ENCODE measurements around the gene ZNF639.

The ZNF639 gene

DNA sequence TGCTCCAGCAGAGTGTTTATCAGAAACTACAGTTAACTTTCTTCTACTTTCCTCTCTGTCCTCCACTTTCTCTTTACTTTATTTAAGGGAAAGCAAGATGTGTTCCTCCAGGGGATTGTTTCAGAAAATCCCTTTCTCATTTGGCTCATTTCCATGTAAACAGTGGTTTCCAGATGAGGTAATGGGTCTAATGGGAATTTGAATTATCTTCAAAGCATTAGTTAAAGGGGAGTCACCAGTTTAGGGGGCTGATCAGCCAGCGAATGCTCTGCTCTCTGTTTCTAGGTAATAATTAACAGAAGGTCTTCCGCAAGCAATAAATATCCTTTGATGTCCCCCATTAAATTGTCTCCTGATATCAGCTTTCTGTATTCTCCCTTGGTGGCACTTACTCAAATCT lies 30.4 kb upstream of the ZNF639 start:
- Histone ChIP-seq H3K9me3 (ENCODE audit: control insufficient read depth, insufficient read depth, low read depth, low read length) (no peaks in the 10 kb centered on the region), H3K36me3 (ENCODE audit: control insufficient read depth in 2 of 2, insufficient read depth in 1 of 2, low read length in 2 of 2) (no peaks in the 10 kb centered on the region), H3K27ac (ENCODE audit: extremely low read depth, low read depth, low read length) (no peak overlapping the region), H3K4me3 (ENCODE audit: low read depth, low read length) (no peak overlapping the region), H3K4me1 (ENCODE audit: control insufficient read depth, insufficient read depth, low read length) (no peaks in the 10 kb centered on the region)
- TF ChIP-seq ZBTB20 (tag by site-specific recombination; IDR thresholded peaks at IDR 0.05), result no peak
- peak; percentile 81 for TF ChIP-seq PRDM1 (tag by site-specific recombination; IDR thresholded peaks at IDR 0.05)
- no peak for TF ChIP-seq ZNF513 (tag by site-specific recombination; IDR thresholded peaks at IDR 0.05)
- no peak for TF ChIP-seq YY2 (tag by site-specific recombination; IDR thresholded peaks at IDR 0.05)
- TF ChIP-seq SP7 (tag by site-specific recombination; IDR thresholded peaks at IDR 0.05), result peak; percentile 38; the same call in 1 of the 2 replicates
- TF ChIP-seq ZNF155 (tag by site-specific recombination; IDR thresholded peaks at IDR 0.05), result no peak
- no peak for TF ChIP-seq ZBTB48 (tag by site-specific recombination; IDR thresholded peaks at IDR 0.05)
- peak; percentile 52; the same call in 1 of the 2 replicates for TF ChIP-seq MZF1 (tag by site-specific recombination; IDR thresholded peaks at IDR 0.05; ENCODE audit: borderline replicate concordance)
- ChIA-PET CTCF (no interaction called here), POLR2A (no interaction called here)

DNA sequence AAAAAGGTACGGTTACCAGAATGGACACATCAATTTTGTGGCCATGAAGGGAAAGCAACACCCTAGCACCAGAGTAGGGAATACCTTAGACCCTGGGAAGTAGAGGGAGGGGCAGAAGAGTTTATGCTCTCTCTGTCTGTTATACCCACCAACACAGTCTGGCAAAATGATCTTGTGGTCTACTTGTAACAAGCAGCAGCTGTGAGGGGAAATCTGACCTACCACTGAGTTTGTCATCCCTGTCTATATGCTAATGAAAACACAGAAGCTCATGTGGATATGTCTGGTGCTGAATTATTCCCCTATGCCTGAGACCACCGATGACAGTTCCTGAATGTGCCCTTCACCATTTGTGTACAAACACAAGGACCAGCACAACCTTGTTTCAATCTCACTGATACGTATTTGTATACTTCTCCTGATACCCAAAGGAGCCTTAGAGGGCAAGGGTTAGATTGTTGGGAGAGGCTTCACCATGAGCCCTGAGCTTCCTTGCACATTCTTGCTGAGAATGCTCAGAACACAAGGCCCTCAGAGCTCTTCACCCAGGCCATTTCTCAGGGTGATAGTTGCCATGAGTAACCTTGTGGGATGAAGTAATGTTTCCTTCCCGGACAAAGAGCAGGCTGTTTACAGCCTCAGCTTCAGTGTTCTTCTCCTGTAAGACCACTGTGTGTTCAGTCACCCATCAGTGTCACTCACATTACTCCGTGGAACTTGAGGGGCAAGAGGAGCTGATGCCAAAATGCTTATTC lies 24.7 kb upstream of the ZNF639 start:
- Histone ChIP-seq H3K9me3 (ENCODE audit: control insufficient read depth, insufficient read depth, low read depth, low read length) (no peaks in the 10 kb centered on the region), H3K27ac (ENCODE audit: extremely low read depth, low read depth, low read length) (no peak overlapping the region), H3K4me1 (ENCODE audit: control insufficient read depth, insufficient read depth, low read length) (no peaks in the 10 kb centered on the region), H3K36me3 (ENCODE audit: control insufficient read depth in 2 of 2, insufficient read depth in 1 of 2, low read length in 2 of 2) (no peaks in the 10 kb centered on the region), H3K4me3 (ENCODE audit: low read depth, low read length) (no peak overlapping the region)
- ChIA-PET POLR2A (no interaction called here), CTCF (interaction anchor here (0.6 to 1.5 kb wide), 3 partner anchors 23 to 120 kb away, joined by 3 to 4 read pairs (median 3); no protein-coding TSS in a partner anchor)
- no peak for TF ChIP-seq ZNF624 (tag by site-specific recombination; IDR thresholded peaks at IDR 0.05)
- no peak for TF ChIP-seq KLF8 (tag by site-specific recombination; IDR thresholded peaks at IDR 0.05)
- no peak for TF ChIP-seq ZXDB (tag by site-specific recombination; IDR thresholded peaks at IDR 0.05)
- no peak for TF ChIP-seq ZNF24 (tag by site-specific recombination; IDR thresholded peaks at IDR 0.05)
- no peak for TF ChIP-seq ZNF585B (tag by site-specific recombination; IDR thresholded peaks at IDR 0.05)
- no peak for TF ChIP-seq ZBTB17 (tag by site-specific recombination; IDR thresholded peaks at IDR 0.05)
- TF ChIP-seq ZSCAN4 (tag by site-specific recombination; IDR thresholded peaks at IDR 0.05), result no peak
- no peak for TF ChIP-seq ZNF521 (tag by site-specific recombination; IDR thresholded peaks at IDR 0.05)
- TF ChIP-seq ZNF354C (tag by site-specific recombination; IDR thresholded peaks at IDR 0.05; ENCODE audit: borderline replicate concordance, low read depth), result no peak
- no peak for TF ChIP-seq ZNF777 (tag by site-specific recombination; IDR thresholded peaks at IDR 0.05; ENCODE audit: borderline replicate concordance)
- no peak for TF ChIP-seq ZNF837 (tag by site-specific recombination; IDR thresholded peaks at IDR 0.05)
- no peak for TF ChIP-seq ZNF2 (tag by site-specific recombination; IDR thresholded peaks at IDR 0.05)
- TF ChIP-seq, protein P1, sequence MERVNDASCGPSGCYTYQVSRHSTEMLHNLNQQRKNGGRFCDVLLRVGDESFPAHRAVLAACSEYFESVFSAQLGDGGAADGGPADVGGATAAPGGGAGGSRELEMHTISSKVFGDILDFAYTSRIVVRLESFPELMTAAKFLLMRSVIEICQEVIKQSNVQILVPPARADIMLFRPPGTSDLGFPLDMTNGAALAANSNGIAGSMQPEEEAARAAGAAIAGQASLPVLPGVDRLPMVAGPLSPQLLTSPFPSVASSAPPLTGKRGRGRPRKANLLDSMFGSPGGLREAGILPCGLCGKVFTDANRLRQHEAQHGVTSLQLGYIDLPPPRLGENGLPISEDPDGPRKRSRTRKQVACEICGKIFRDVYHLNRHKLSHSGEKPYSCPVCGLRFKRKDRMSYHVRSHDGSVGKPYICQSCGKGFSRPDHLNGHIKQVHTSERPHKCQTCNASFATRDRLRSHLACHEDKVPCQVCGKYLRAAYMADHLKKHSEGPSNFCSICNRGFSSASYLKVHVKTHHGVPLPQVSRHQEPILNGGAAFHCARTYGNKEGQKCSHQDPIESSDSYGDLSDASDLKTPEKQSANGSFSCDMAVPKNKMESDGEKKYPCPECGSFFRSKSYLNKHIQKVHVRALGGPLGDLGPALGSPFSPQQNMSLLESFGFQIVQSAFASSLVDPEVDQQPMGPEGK (tag by site-specific recombination; IDR thresholded peaks at IDR 0.05), result no peak
- TF ChIP-seq HIC1 (tag by site-specific recombination; IDR thresholded peaks at IDR 0.05), result no peak
- no peak for TF ChIP-seq ZNF18 (tag by site-specific recombination; IDR thresholded peaks at IDR 0.05)
- TF ChIP-seq ZNF433 (tag by site-specific recombination; IDR thresholded peaks at IDR 0.05; ENCODE audit: low read depth), result no peak
- TF ChIP-seq, protein P2, sequence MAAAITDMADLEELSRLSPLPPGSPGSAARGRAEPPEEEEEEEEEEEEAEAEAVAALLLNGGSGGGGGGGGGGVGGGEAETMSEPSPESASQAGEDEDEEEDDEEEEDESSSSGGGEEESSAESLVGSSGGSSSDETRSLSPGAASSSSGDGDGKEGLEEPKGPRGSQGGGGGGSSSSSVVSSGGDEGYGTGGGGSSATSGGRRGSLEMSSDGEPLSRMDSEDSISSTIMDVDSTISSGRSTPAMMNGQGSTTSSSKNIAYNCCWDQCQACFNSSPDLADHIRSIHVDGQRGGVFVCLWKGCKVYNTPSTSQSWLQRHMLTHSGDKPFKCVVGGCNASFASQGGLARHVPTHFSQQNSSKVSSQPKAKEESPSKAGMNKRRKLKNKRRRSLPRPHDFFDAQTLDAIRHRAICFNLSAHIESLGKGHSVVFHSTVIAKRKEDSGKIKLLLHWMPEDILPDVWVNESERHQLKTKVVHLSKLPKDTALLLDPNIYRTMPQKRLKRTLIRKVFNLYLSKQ (tag by site-specific recombination; IDR thresholded peaks at IDR 0.05; ENCODE audit: borderline replicate concordance), result no peak

Measured in HEK293 (cell line).